ACC112 (cell line): ENCODE data around the gene CERK.

ENCODE experiments used
- H2AFZ ChIP-seq: fragments of 200-600 bp; sonication (generic); one replicate; pipeline ENCODE4 v1.6.0; 2017; ENCODE audit warnings: antibody characterized with exemption, low read length; ENCODE audit not compliant: unreplicated experiment
- H3K27ac ChIP-seq: fragments of 200-600 bp; sonication (generic); 2 replicates; pipeline ENCODE4 v1.5.1; 2014; ENCODE audit warnings: low read depth, mild to moderate bottlenecking, antibody characterized with exemption, low read length, moderate library complexity
- H3K27me3 ChIP-seq: fragments of 200-600 bp; sonication (generic); 2 replicates; pipeline ENCODE4 v1.6.1; 2014; ENCODE audit warnings: mild to moderate bottlenecking, antibody characterized with exemption, low read length, moderate library complexity, mixed read lengths; ENCODE audit not compliant: insufficient read depth
- H3K36me3 ChIP-seq: fragments of 200-600 bp; sonication (generic); 2 replicates; pipeline ENCODE4 v1.6.1; 2016; ENCODE audit warnings: mild to moderate bottlenecking, antibody characterized with exemption, low read length, moderate library complexity, mixed read lengths; ENCODE audit not compliant: insufficient read depth
- H3K4me1 ChIP-seq: fragments of 200-600 bp; sonication (generic); one replicate; pipeline ENCODE4 v1.6.1; 2016; ENCODE audit warnings: low read length, mixed read lengths; ENCODE audit not compliant: insufficient read depth, unreplicated experiment, control insufficient read depth
- H3K4me3 ChIP-seq: fragments of 200-600 bp; sonication (generic); 2 replicates; pipeline ENCODE4 v1.5.1; 2014; ENCODE audit warnings: mild to moderate bottlenecking, low read depth, low read length
- H3K79me2 ChIP-seq: fragments of 200-600 bp; sonication (generic); one replicate; pipeline ENCODE4 v1.6.0; 2016; ENCODE audit warnings: low read length; ENCODE audit not compliant: control insufficient read depth, unreplicated experiment, insufficient read depth

Gene CERK

DNA sequence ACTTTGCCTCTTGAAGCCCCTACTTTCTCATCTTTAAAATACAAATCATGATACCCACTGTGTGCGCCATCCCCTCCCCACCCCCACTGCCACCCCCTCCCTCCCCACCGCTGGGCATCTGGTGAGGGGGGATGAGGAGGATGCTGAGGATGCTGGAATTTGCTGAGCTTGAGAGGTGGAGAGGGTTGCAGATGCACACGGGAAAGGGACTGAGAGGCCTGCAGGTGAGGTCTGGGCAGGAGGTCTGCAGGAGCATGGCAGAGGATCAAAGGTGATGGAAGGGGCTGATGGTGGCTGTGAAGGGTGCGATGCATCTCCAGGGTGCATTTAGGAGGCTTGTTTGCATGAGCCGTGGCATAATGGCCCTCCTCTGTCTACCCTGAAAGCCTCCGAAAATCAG, 16.8 kb upstream of the CERK start:
- peaks cover 20% of the 10 kb centered on the region for H3K4me1 ChIP-seq
- no peaks in the 10 kb centered on the region for H3K27me3 ChIP-seq
- no peaks in the 10 kb centered on the region for H3K79me2 ChIP-seq
- no peaks in the 10 kb centered on the region for H3K36me3 ChIP-seq
- H3K27ac ChIP-seq, result 0 out of 2 replicates have a peak overlapping the region, but pooled peaks have one; percentile 86
- no peak overlapping the region for H3K4me3 ChIP-seq
- H2AFZ ChIP-seq, result no peak overlapping the region

DNA sequence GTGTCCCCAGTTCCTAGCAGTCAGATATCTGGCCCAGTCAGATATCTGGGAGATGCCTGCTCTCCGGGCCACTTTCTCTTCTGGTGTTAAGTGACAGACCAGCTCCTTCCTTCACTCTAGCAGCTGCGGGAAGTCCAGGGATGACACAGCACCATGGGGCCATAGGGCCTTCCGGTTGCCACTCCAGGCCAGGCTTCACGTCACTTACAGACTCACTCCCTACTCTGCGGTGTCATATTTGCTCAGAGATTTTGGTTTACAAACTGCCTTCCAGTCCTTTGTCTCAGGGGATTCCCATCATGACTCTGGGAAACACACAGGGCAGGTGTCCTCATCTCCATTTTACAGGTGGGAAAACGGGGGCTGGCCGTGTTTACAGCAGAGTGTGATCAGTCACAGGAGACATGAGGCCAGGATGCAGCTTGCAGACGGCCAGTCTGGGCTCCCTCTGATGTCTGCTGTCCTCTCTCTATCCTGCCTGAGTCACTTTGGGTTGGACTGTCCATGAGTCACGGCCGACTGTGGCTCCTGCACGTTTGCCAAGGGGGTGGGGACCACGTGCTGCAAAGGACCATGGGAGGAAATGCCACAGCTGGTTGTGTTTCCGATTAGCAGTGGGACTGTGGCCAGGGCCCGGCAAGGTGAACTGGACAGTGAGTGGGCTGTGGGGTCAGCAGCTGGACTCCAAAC, 16.2 kb upstream of the CERK start:
- Histone ChIP-seq H3K4me1 (peaks cover 26% of the 10 kb centered on the region), H3K79me2 (no peaks in the 10 kb centered on the region), H3K4me3 (no peak overlapping the region; the same call in 1 of the 2 replicates), H3K27me3 (no peaks in the 10 kb centered on the region), H3K36me3 (no peaks in the 10 kb centered on the region), H3K27ac (peak overlapping the region; percentile 86), H2AFZ (peak overlapping the region; percentile 70)

DNA sequence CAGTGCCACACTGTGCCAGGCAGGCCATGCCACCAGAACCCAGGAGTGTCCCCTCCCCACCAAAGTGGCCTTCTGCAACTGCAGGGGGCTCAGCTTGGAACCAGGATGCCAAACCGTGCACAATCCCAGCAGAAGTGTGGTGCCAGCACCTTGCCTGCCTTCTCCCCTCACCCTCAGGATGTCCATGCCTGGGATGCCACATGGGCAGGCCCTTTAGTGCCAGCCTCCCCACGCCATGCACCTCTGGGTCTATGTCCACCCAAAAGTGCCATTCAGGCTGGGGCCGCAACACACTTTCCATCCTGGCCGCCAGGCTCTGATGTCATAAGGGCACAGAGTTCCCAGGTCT, 15.7 kb upstream of the CERK start:
- no peaks in the 10 kb centered on the region for H3K79me2 ChIP-seq
- H3K27me3 ChIP-seq, result no peaks in the 10 kb centered on the region
- H2AFZ ChIP-seq, result no peak overlapping the region
- H3K27ac ChIP-seq, result peak overlapping the region; percentile 86
- H3K4me3 ChIP-seq, result no peak overlapping the region
- no peaks in the 10 kb centered on the region for H3K36me3 ChIP-seq
- peaks cover 29% of the 10 kb centered on the region for H3K4me1 ChIP-seq

DNA sequence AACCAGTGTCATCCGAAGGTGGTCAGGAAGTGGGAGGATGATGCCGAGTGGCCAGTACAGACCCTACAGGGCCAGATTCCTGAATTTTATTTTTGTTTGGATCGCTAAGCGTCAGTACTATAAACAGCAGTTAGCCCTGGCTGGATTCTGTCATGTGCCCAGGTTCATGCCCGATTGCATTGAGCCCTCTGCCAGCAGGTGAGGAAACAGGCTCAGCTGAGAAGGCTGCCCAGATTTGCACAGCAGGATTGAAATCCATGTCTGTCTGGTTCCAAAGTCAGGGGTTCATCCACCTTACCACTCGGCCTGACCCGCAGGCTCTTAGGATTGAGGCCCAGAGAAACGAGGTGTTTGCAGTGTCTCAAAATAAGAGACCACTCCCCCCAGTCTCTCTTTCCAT, 15.3 kb upstream of the CERK start:
- peak overlapping the region; percentile 86 for H3K27ac ChIP-seq
- H3K36me3 ChIP-seq, result no peaks in the 10 kb centered on the region
- no peak overlapping the region for H2AFZ ChIP-seq
- peaks cover 29% of the 10 kb centered on the region for H3K4me1 ChIP-seq
- no peaks in the 10 kb centered on the region for H3K27me3 ChIP-seq
- H3K79me2 ChIP-seq, result no peaks in the 10 kb centered on the region
- no peak overlapping the region for H3K4me3 ChIP-seq

DNA sequence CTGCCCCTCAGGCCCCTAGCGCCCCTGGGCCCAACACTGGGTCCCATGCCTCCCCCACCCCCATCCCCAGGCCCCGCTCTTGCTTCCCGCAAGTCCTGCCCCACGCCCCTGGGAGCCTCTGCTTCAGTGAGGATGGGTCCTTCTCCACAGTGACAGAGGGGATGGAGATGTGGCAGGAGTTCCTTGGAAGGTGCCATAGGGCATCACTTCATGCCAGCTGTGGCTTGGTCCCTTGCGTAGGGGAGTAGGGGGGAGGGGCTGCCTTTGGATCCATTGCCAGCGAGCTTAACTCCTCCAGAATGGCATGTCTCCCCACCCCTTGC, 14.9 kb upstream of the CERK start:
- peaks cover 29% of the 10 kb centered on the region for H3K4me1 ChIP-seq

DNA sequence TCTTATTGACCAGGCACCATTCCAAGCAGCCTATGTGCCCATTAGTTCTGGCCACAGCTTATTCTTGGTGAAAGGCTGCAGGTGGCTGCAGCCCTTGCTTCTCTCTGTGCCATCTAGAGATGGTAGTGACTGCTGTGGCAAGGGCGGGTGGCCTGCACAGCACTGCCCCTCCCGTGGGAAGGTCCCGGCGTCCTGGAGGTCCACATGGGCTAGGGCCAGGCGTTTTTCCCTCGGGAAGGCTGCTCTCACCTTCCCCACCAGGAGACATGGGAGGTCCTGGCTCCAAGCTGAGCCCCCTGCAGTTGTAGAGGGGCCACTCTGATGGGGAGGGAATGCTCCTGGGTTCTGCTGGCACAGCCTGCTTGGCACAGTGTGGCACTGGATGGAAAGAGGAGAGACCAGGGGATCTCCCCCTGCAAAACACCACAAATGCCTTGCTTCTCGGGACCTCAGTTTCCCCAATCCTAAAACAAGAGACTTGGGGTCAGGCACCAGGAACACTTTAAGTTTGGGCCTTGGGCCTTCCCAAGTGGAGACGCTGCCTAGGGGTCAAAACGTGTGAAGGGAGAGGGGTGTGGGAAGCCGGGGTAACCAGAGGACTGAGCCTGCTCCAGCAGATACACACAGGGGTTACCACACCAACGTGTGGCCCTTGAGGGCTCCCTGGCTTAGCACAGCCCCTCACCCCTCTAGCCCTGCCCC, 14.4 kb upstream of the CERK start:
- H3K27ac ChIP-seq, result no peak overlapping the region
- H3K79me2 ChIP-seq, result no peaks in the 10 kb centered on the region
- no peak overlapping the region for H2AFZ ChIP-seq
- no peaks in the 10 kb centered on the region for H3K27me3 ChIP-seq
- H3K36me3 ChIP-seq, result no peaks in the 10 kb centered on the region
- peaks cover 29% of the 10 kb centered on the region for H3K4me1 ChIP-seq
- no peak overlapping the region for H3K4me3 ChIP-seq

More for the DNA sequence above, 14.9 kb upstream of the CERK start:
- H3K27ac ChIP-seq, result peak overlapping the region; percentile 86; the same call in 1 of the 2 replicates
- H3K4me3 ChIP-seq, result no peak overlapping the region
- H3K36me3 ChIP-seq, result no peaks in the 10 kb centered on the region
- H3K79me2 ChIP-seq, result no peaks in the 10 kb centered on the region
- H3K27me3 ChIP-seq, result no peaks in the 10 kb centered on the region
- H2AFZ ChIP-seq, result no peak overlapping the region

DNA sequence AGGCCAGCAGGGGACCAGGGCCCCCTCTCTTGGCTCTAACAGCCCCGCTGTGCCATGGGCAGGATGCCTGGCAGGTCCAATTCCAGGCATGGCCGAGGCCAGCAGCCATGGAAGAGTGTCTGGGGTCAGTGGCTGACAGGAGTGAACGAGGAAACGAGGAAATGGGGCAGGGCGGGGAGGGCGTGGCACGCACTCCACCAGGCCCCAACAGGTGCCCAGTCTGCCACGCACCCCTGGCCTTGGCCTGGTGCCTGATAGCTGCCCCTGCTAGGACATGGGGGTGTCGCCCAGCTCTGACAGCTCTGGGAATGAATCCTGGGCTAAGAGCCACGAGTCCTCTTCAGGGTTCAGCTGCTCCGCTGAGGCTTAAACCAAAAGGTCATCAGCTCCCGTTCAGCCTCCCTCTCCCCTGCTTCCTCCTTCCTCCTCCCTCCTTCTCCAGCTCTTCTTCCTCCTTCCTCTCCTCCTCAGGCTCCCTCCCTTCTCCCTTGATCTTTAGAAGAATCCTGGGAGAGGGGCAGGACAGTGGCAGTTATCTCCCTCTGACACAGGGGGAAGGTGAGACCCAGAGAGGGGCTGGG, 12.9 kb upstream of the CERK start:
- no peaks in the 10 kb centered on the region for H3K27me3 ChIP-seq

DNA sequence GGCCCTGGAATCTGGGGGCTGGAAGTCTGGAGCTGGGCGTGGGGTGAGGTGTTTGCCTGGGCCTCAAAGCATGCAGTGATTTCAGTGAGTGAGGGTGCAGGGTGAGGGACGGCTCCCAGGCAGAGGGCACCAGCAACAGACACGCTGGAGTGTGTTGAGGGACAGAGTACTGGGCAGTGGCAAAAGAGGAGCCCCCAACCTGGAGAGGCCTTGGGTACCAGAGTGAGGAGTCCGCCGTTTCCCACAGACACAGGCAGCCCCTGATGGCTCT, 12.4 kb upstream of the CERK start:
- Histone ChIP-seq H3K27ac (peak overlapping the region; percentile 26; the same call in 1 of the 2 replicates), H3K4me3 (no peak overlapping the region), H3K36me3 (no peaks in the 10 kb centered on the region), H3K4me1 (peaks cover 29% of the 10 kb centered on the region), H3K79me2 (no peaks in the 10 kb centered on the region), H2AFZ (no peak overlapping the region), H3K27me3 (no peaks in the 10 kb centered on the region)

More for the DNA sequence above, 12.9 kb upstream of the CERK start:
- peaks cover 29% of the 10 kb centered on the region for H3K4me1 ChIP-seq
- no peak overlapping the region for H2AFZ ChIP-seq
- H3K36me3 ChIP-seq, result no peaks in the 10 kb centered on the region
- no peak overlapping the region for H3K27ac ChIP-seq
- H3K4me3 ChIP-seq, result no peak overlapping the region
- H3K79me2 ChIP-seq, result no peaks in the 10 kb centered on the region

DNA sequence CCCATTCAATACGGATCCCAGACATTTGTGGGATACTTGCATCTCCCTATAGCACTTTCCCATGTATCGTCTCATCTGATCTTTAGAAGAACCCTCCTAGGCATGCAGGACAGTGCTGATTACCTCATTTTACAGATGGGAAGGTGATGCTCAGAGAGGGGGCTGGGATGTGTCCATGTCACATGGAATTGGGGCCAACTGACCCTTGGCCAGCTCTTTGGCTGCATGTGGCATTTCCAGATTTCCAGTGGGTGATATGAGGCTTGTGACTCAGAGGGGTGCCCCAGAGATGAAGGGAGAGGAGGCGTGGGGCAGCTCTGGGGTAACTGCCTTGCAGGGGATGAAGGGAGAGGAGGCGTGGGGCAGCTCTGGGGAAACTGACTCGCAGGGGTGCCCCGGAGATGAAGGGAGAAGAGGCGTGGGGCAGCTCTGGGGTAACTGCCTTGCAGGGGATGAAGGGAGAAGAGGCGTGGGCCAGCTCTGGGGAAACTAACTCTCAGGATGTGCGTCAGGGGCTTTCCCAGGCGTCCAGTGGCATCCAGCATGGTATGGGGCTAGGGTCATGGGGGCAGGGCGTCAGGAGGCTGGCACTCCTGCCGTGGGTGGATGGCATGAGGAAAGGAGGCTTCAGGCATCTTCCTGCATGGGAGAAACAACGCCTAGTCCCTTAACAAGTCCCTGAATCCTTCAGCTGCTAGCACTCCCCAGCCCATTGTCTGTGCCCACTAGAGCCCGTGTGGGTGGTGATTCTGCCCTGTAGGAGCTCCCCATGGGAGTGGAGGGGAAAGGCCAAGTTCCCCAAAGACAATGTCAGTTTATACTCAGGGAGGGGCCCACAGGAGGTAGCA, 11.9 kb upstream of the CERK start:
- no peaks in the 10 kb centered on the region for H3K27me3 ChIP-seq
- H3K4me3 ChIP-seq, result no peak overlapping the region
- H3K4me1 ChIP-seq, result peaks cover 29% of the 10 kb centered on the region
- no peaks in the 10 kb centered on the region for H3K79me2 ChIP-seq
- peak overlapping the region; percentile 26; the same call in 1 of the 2 replicates for H3K27ac ChIP-seq
- H3K36me3 ChIP-seq, result no peaks in the 10 kb centered on the region
- H2AFZ ChIP-seq, result no peak overlapping the region

DNA sequence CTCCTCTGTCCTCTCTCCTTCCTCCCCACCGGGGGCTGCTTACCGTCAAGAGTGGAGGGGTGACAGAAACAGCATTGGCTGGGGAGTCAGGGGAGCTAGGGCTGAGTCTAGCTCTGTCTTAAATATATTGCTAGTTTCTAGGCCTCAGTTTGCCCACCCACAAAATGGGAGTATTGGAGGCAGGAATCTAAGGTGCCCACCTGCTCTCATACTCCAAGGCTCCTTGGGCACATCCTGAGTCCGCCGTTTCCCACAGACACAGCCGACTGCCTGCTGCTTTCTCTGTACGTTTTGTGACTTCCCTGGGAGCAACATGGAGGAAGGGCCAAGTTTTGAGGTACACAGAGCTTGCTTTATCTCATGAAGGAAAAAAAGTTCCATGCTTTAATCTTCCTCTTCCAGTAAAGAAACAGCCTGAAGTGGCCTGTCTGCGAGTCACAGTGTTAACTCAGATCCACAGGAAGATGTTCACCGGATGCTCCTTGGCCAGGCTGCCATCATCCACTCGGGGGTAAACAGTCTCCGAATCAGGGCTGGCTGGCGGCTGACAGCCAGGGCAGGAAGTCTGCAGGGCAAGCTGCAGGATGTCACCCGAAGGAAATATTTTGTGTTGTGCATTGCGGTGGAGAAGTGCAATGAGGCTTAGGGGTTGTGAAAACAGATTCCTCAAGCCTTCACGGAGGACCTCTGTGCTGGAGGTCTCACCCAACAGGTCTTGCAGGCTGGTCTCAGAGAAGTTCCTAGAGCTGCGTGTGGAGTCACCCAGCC, 11.0 kb upstream of the CERK start:
- H3K27ac ChIP-seq, result no peak overlapping the region
- H3K36me3 ChIP-seq, result no peaks in the 10 kb centered on the region
- H3K4me3 ChIP-seq, result no peak overlapping the region
- no peak overlapping the region for H2AFZ ChIP-seq
- H3K79me2 ChIP-seq, result no peaks in the 10 kb centered on the region
- no peaks in the 10 kb centered on the region for H3K27me3 ChIP-seq
- H3K4me1 ChIP-seq, result peaks cover 29% of the 10 kb centered on the region
